ENCODE results near the gene EPHA2. TPM values are rescaled to one million over a fixed set of nuclear protein-coding genes. Genes with fewer than 3 reads are reported as not detected.

EPHA2 gene
- total and polyA plus RNA-seq, 2 experiments from 2014 or later, result 7.5 to 51.2 TPM

DNA sequence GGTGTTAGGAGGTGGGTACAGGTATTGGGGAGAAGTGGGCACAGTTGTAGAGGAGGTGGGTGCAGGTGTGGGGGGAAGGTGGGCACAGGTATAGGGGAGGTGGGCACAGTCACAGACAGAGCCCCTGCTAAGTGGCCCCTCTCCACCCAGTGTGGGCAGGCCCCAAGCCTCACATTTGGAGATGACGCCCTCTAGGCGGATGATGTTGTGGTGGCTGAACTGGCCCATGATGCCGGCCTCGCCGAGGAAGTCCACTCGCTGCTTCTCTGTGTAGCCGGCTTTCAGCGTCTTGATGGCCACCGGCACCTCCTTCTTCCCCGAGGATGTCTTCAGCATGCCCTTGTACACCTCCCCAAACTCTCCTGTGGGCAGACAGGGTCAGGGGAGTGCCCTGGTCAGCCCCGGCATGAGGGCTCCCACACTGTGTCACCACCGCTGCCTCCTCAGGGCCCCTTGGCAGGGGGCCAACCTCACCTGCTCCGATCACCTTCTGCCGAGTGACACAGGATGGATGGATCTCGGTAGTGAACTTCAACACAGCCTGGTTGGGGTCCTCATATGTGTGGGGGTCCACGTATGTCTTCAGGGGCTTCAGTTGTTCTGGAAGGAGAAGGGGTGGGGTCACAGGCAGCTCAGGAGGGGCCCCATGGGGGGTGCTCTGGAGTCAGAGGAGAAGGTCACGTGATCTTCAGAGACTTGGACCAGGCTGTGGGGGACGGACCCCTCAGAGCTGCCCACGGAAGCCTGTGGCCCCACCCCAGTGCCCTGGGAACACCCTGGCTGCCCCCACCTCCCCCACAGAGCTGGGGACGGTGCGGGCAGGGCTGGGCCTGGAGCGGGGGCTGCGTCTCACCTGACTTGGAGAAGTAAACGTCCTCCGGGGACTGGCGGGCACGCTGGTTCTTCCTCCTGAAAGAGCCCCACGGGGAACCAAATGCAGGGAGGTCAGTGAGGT is 22.6 kb downstream of the EPHA2 start:
- ATAC-seq, result no peak
- H3K4me3 ChIP-seq, result no peak overlapping the region
- no peaks in the 10 kb centered on the region for H3K9me3 Mint-ChIP-seq
- H3K4me1 ChIP-seq (ENCODE audit: insufficient read depth), result no peaks in the 10 kb centered on the region
- DNase-seq (ENCODE audit: low spot score), result no peak
- peaks cover 24% of the 10 kb centered on the region for H3K36me3 ChIP-seq (ENCODE audit: insufficient read depth)
- no peak overlapping the region for H3K27ac Mint-ChIP-seq
- H3K36me3 Mint-ChIP-seq (ENCODE audit: low read depth), result peaks cover 85% of the 10 kb centered on the region
- TF ChIP-seq POLR2AphosphoS5 (IDR thresholded peaks at IDR 0.05; ENCODE audit: low read depth) (no peak), STAT1 (IDR thresholded peaks at IDR 0.05; ENCODE audit: unreplicated experiment) (no peak), ZNF114 (CRISPR knock-in tag; IDR thresholded peaks at IDR 0.05) (no peak), EZH2 (IDR thresholded peaks at IDR 0.05; ENCODE audit: low read depth, unreplicated experiment) (no peak), ZNF462 (CRISPR knock-in tag; IDR thresholded peaks at IDR 0.05) (no peak), EZH2phosphoT487 (IDR thresholded peaks at IDR 0.05; ENCODE audit: unreplicated experiment) (no peak), ETS1 (IDR thresholded peaks at IDR 0.05) (no peak), CREB1 (CRISPR knock-in tag; IDR thresholded peaks at IDR 0.05; ENCODE audit: low read depth) (no peak), CTCF (conservative IDR thresholded peaks at IDR 0.05; ENCODE audit: low read depth in 2 of 2) (no peak), NANOG (IDR thresholded peaks at IDR 0.05; ENCODE audit: borderline replicate concordance) (no peak), ZNF331 (CRISPR knock-in tag; IDR thresholded peaks at IDR 0.05; ENCODE audit: low read depth) (no peak), JUNB (IDR thresholded peaks at IDR 0.05; ENCODE audit: unreplicated experiment) (no peak)
- TF ChIP-seq, protein P1, sequence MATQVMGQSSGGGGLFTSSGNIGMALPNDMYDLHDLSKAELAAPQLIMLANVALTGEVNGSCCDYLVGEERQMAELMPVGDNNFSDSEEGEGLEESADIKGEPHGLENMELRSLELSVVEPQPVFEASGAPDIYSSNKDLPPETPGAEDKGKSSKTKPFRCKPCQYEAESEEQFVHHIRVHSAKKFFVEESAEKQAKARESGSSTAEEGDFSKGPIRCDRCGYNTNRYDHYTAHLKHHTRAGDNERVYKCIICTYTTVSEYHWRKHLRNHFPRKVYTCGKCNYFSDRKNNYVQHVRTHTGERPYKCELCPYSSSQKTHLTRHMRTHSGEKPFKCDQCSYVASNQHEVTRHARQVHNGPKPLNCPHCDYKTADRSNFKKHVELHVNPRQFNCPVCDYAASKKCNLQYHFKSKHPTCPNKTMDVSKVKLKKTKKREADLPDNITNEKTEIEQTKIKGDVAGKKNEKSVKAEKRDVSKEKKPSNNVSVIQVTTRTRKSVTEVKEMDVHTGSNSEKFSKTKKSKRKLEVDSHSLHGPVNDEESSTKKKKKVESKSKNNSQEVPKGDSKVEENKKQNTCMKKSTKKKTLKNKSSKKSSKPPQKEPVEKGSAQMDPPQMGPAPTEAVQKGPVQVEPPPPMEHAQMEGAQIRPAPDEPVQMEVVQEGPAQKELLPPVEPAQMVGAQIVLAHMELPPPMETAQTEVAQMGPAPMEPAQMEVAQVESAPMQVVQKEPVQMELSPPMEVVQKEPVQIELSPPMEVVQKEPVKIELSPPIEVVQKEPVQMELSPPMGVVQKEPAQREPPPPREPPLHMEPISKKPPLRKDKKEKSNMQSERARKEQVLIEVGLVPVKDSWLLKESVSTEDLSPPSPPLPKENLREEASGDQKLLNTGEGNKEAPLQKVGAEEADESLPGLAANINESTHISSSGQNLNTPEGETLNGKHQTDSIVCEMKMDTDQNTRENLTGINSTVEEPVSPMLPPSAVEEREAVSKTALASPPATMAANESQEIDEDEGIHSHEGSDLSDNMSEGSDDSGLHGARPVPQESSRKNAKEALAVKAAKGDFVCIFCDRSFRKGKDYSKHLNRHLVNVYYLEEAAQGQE (IDR thresholded peaks at IDR 0.05; ENCODE audit: unreplicated experiment), result no peak
- H3F3A ChIP-seq (replicated peaks; ENCODE audit: low read depth), result no peaks in the 10 kb centered on the region; the same call in 1 of the 2 replicates
- H4K20me1 ChIP-seq (replicated peaks; ENCODE audit: insufficient read depth), result no peaks in the 10 kb centered on the region; the same call in 1 of the 2 replicates
- no peak overlapping the region for H3K27ac ChIP-seq (ENCODE audit: low read depth)
- H3K27me3 ChIP-seq (ENCODE audit: insufficient read depth), result no peaks in the 10 kb centered on the region
- peaks cover 7% of the 10 kb centered on the region for H3K27me3 Mint-ChIP-seq (ENCODE audit: insufficient read depth, low read depth, poor library complexity)
- no peaks in the 10 kb centered on the region for H3K9me2 ChIP-seq (ENCODE audit: insufficient read depth)
- no peaks in the 10 kb centered on the region for H3K79me2 ChIP-seq (replicated peaks; ENCODE audit: insufficient read depth)
- no peak overlapping the region for H2AFZ ChIP-seq
- H3K4me2 ChIP-seq, result no peak overlapping the region
- H3K4me3 Mint-ChIP-seq, result no peak overlapping the region
- no peaks in the 10 kb centered on the region for H3K4me1 Mint-ChIP-seq

Data from GM23338 (cell line).